PC-3 (cell line): ENCODE data around the gene PCNX2. TPM values are rescaled to one million over a fixed set of nuclear protein-coding genes. Genes with fewer than 3 reads are reported as not detected.

Source experiments
- ATAC-seq: fragments of 200-7000 bp; cut with Tn5 transposase; 2 replicates; pipeline ENCODE4 v1.9.1; 2020; ENCODE audit warnings: mild to moderate bottlenecking, moderate library complexity
- BruUV-seq: library from RNA; stranded (reverse); fragments of 400-500 nt; replicated peaks from 2 replicates; lab custom pipeline; 2021; lab: Mats Ljungman, UMichigan
- CTCF ChIA-PET: fragments of 300-600 bp; sonication (Branson Sonifier 250); formaldehyde crosslinking; loops from one replicate; lab custom pipeline; 2022; ENCODE audit warnings: antibody characterized with exemption; lab: Charles Lee
- POLR2A ChIA-PET: fragments of 300-600 bp; sonication (Branson Sonifier 250); formaldehyde crosslinking; loops from one replicate; lab custom pipeline; 2022; ENCODE audit warnings: antibody characterized with exemption; ENCODE audit not compliant: unreplicated experiment; lab: Charles Lee
- DNase-seq: peaks from one replicate; pipeline ENCODE4 v3.0.0-alpha.2; 2015
- H2AFZ ChIP-seq: fragments of 300-600 bp; sonication (generic); 2 replicates; pipeline ENCODE4 v1.6.0; 2016; ENCODE audit warnings: antibody characterized with exemption, low read length
- H3F3A ChIP-seq: fragments of 300-600 bp; sonication (generic); one replicate; pipeline ENCODE4 v1.6.0; 2017; ENCODE audit warnings: antibody characterized with exemption, low read length, control low read depth, mild to moderate bottlenecking; ENCODE audit not compliant: unreplicated experiment
- H3K27ac ChIP-seq: fragments of 300-600 bp; sonication (generic); 2 replicates; pipeline ENCODE4 v1.5.1; 2016; ENCODE audit warnings: mild to moderate bottlenecking, low read length
- H3K27me3 ChIP-seq: fragments of 300-600 bp; sonication (generic); 2 replicates; pipeline ENCODE4 v1.6.1; 2016; ENCODE audit warnings: low read length, mixed read lengths
- H3K36me3 ChIP-seq: fragments of 300-600 bp; sonication (generic); 2 replicates; pipeline ENCODE4 v1.6.1; 2016; ENCODE audit warnings: low read depth, mixed run types, low read length, mixed read lengths
- H3K4me1 ChIP-seq: fragments of 300-600 bp; sonication (generic); 2 replicates; pipeline ENCODE4 v1.5.1; 2016; ENCODE audit warnings: low read length; ENCODE audit not compliant: insufficient read depth
- H3K4me2 ChIP-seq: fragments of 300-600 bp; sonication (generic); 2 replicates; pipeline ENCODE4 v1.6.0; 2016; ENCODE audit warnings: low read length
- H3K4me3 ChIP-seq: fragments of 300-600 bp; sonication (generic); 2 replicates; pipeline ENCODE4 v1.5.1; 2016; ENCODE audit warnings: mild to moderate bottlenecking, low read length, mixed read lengths
- H3K79me2 ChIP-seq: fragments of 300-600 bp; sonication (generic); 2 replicates; pipeline ENCODE4 v1.6.1; 2017; ENCODE audit warnings: low read length, mixed read lengths
- H3K9ac ChIP-seq: fragments of 300-600 bp; sonication (generic); 2 replicates; pipeline ENCODE4 v1.6.0; 2016; ENCODE audit warnings: mild to moderate bottlenecking, low read length
- H3K9me2 ChIP-seq: fragments of 300-600 bp; sonication (generic); replicated peaks from 2 replicates; pipeline ENCODE4 v1.6.1; 2016; ENCODE audit warnings: mixed run types, low read length, mixed read lengths
- H3K9me3 ChIP-seq: fragments of 300-600 bp; sonication (generic); 2 replicates; pipeline ENCODE4 v1.6.1; 2016; ENCODE audit warnings: low read length, mixed read lengths
- H4K20me1 ChIP-seq: fragments of 300-600 bp; sonication (generic); 2 replicates; pipeline ENCODE4 v1.6.1; 2016; ENCODE audit warnings: low read length, mixed read lengths
- EZH2 ChIP-seq: fragments of 300-600 bp; sonication (generic); IDR thresholded peaks from one replicate; pipeline ENCODE4 v1.6.1; 2017; ENCODE audit warnings: antibody characterized with exemption, mild to moderate bottlenecking, low read length; ENCODE audit not compliant: unreplicated experiment
- EZH2phosphoT487 ChIP-seq: fragments of 300-600 bp; sonication (generic); IDR thresholded peaks from 2 replicates; pipeline ENCODE4 v1.6.1; 2018; ENCODE audit warnings: mild to moderate bottlenecking, antibody characterized with exemption, low read length, borderline replicate concordance
- intact Hi-C: fragments of 100-400 bp; cut with micrococcal nuclease; formaldehyde crosslinking; loops from 2 replicates; pipeline ENCODE4 v1.9.0; 2023
- total RNA-seq: library from RNA; depleted of rRNA; stranded (reverse); fragments of >200 nt; gene quantifications from 2 replicates; pipeline ENCODE4 v1.2.3, GENCODE V29; 2014
- TF ChIP-seq, protein P1 (sequence below): fragments of 300-600 bp; sonication (generic); conservative IDR thresholded peaks from 2 replicates; pipeline ENCODE4 v1.5.1; 2017; ENCODE audit warnings: antibody characterized with exemption, low read depth, mild to moderate bottlenecking, low read length

The PCNX2 gene
- total RNA-seq, 1 experiment from 2014 or later = 17.3 TPM

DNA sequence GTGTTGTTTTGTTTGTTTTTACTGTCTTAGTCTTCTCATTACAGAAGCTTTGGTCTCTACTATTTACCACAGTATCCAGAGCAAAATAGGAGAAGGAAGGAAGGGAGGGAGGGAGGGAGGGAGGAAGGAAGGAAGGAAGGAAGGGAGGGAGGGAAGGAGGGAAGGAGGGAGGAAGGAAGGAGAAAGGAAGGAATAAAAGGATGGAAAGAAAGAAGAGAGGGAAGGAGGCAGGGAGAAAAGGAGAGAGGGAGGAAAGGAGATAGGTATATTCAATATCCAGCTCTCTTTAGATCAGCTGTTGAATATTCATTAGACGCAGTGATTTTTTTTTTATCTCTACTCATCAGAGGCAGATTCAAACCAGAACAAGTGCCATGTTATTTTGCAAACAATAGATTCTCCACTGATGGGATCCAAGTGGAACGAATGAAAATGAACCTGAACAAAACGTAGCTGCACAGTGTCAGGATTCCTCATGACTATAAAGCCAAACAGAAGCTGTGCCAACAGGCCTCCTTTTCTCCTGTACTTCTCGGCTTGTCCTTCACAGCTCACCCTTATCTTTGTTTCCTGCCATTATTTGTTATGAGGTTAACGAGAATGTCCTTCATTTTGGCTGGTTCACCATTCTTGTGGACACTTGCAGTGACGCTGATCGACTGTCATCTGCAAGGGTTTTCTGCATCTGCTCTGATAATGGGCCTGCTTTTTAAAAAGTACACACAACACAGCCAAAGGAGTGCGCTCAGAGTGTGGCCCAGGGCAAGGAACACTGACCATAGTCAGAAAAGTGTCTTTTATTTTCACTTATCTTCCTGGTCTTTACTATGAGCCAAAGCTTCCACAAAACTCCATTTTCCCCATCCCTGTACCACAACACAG, 352.9 kb downstream of the PCNX2 start:
- Histone ChIP-seq H3K4me1 (no peaks in the 10 kb centered on the region), H3K27me3 (no peaks in the 10 kb centered on the region), H3K9me2 (no peaks in the 10 kb centered on the region), H3K36me3 (no peaks in the 10 kb centered on the region), H3K4me2 (no peak overlapping the region), H4K20me1 (no peaks in the 10 kb centered on the region), H3K27ac (no peak overlapping the region), H2AFZ (no peak overlapping the region), H3F3A (no peaks in the 10 kb centered on the region), H3K4me3 (no peak overlapping the region), H3K9me3 (no peaks in the 10 kb centered on the region), H3K9ac (no peak overlapping the region), H3K79me2 (no peaks in the 10 kb centered on the region)
- ChIA-PET POLR2A (no interaction called here), CTCF (interaction anchor here (0.7 kb wide), 1 partner anchor 154 kb away, joined by 3 read pairs; no protein-coding TSS in a partner anchor)
- no peak for DNase-seq
- no peak for ATAC-seq
- BruUV-seq = no TSS peak
- TF ChIP-seq EZH2phosphoT487 = no peak
- no peak for TF ChIP-seq EZH2
- TF ChIP-seq, protein P1, sequence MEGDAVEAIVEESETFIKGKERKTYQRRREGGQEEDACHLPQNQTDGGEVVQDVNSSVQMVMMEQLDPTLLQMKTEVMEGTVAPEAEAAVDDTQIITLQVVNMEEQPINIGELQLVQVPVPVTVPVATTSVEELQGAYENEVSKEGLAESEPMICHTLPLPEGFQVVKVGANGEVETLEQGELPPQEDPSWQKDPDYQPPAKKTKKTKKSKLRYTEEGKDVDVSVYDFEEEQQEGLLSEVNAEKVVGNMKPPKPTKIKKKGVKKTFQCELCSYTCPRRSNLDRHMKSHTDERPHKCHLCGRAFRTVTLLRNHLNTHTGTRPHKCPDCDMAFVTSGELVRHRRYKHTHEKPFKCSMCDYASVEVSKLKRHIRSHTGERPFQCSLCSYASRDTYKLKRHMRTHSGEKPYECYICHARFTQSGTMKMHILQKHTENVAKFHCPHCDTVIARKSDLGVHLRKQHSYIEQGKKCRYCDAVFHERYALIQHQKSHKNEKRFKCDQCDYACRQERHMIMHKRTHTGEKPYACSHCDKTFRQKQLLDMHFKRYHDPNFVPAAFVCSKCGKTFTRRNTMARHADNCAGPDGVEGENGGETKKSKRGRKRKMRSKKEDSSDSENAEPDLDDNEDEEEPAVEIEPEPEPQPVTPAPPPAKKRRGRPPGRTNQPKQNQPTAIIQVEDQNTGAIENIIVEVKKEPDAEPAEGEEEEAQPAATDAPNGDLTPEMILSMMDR = no peak
- intact Hi-C loops = no loop called here

DNA sequence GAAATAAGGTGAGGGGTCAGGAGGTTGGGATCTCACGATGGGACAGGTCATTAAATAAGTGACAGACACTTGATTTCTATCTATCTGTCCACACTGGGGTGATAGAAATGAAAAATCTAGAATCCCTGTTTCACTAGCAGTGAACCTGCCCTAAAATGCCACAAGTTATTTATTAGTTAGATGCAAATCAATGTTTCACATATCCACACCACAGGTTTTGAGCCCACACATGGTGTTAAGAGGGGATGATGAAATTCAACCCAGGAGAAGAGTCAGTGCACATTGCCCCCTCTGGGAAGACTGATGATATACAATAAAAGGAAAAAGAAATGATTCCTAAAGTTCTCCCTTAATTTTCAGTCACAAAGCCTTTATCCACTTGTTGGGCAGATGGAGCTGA, 355.3 kb downstream of the PCNX2 start:
- H3K9me3 ChIP-seq = no peaks in the 10 kb centered on the region
- H3F3A ChIP-seq = no peaks in the 10 kb centered on the region
- H3K4me2 ChIP-seq = no peak overlapping the region
- no peaks in the 10 kb centered on the region for H3K4me1 ChIP-seq
- ATAC-seq (no peak), DNase-seq (no peak)
- H3K79me2 ChIP-seq = no peaks in the 10 kb centered on the region
- intact Hi-C loops = no loop called here
- H4K20me1 ChIP-seq = no peaks in the 10 kb centered on the region
- no peak for TF ChIP-seq EZH2
- POLR2A ChIA-PET = no interaction called here
- no peak overlapping the region for H2AFZ ChIP-seq
- BruUV-seq = no TSS peak
- no peak overlapping the region for H3K27ac ChIP-seq
- CTCF ChIA-PET = no interaction called here
- H3K36me3 ChIP-seq = no peaks in the 10 kb centered on the region
- H3K9me2 ChIP-seq = no peaks in the 10 kb centered on the region
- H3K4me3 ChIP-seq = no peak overlapping the region
- no peaks in the 10 kb centered on the region for H3K27me3 ChIP-seq
- H3K9ac ChIP-seq = no peak overlapping the region

DNA sequence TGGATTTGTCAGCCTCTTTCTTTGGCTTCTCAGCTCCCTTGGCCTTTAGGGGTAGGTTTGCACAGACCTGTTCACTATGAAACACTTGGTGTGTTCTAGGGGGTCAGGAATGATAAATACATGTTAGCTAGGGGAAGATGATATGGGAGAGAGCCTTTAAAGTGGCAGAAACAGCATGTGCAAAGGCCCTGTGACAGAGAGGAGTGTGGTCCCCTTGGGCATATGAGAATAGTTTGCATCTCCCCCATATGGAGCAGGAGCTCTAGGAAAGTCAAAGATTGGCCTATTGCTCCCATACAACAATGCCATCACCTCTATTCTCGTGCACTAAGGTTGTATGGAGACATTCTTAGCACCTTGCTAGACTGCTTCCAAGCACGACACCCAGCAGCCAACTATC, 355.8 kb downstream of the PCNX2 start:
- H2AFZ ChIP-seq = no peak overlapping the region
- H3F3A ChIP-seq = no peaks in the 10 kb centered on the region
- no peak overlapping the region for H3K9ac ChIP-seq
- CTCF ChIA-PET = no interaction called here
- no peaks in the 10 kb centered on the region for H3K79me2 ChIP-seq
- BruUV-seq = no TSS peak
- DNase-seq (no peak), ATAC-seq (no peak)
- H3K36me3 ChIP-seq = no peaks in the 10 kb centered on the region
- no peaks in the 10 kb centered on the region for H3K4me1 ChIP-seq
- POLR2A ChIA-PET = no interaction called here
- H3K9me3 ChIP-seq = no peaks in the 10 kb centered on the region
- H3K27ac ChIP-seq = no peak overlapping the region
- no peaks in the 10 kb centered on the region for H3K9me2 ChIP-seq
- H4K20me1 ChIP-seq = no peaks in the 10 kb centered on the region
- no peak for TF ChIP-seq EZH2phosphoT487
- no peak for TF ChIP-seq EZH2
- TF ChIP-seq, protein P1 = no peak
- intact Hi-C loops = no loop called here
- no peaks in the 10 kb centered on the region for H3K27me3 ChIP-seq
- no peak overlapping the region for H3K4me3 ChIP-seq
- H3K4me2 ChIP-seq = no peak overlapping the region
